CD1c-positive myeloid dendritic cell (primary cell): Measurements from ENCODE around the gene KRTAP2-1.
"Not testable (repeated sequence)": the region's sequence is repeated elsewhere in the genome, so short reads cannot be mapped to it uniquely, and the experiment has no call there.

Experiments
- DNase-seq: peaks from one replicate; pipeline ENCODE4 v3.0.0-alpha.2; 2016; ENCODE audit errors: extremely low spot score

The KRTAP2-1 gene

DNA sequence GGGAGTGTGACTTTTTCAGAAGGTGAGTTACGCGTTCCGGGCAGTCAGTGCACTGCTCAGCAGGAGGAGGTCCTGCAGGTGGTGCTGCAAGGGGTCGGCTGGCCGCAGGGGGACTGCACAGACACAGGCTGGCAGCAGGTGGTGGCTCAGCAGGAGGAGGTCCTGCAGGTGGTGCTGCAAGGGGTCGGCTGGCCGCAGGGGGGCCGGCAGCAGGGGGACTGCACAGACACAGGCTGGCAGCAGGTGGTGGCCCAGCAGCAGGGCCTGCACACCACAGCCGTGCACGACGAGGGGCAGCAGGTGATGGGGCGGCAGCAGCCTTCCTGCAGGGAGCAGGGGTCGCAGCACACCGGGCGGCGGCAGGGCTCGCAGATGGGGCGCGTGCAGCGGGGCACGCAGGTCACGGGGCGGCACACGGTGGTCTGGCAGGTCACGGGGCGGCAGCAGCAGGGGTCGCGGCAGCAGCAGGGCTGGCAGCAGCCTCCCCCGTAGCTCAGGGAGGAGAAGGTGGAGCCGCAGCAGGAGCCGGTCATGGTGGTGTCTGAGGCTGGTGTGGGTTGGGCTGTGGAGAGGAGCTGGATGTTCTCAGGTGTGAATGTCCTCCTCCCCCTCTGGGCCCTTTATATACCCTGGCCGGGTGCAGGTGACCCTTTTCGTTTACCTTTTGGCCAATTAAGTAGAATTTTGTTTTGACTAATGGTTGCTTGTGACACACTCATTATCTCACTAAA lies at the start of gene KRTAP2-1:
Gene KRTAP2-1 (minus strand): TSS at position 582 of the 731 bp plus-strand sequence. CDS start 49 bp downstream, at position 533.
- not testable (repeated sequence) for DNase-seq

- DNase-seq, result no peak
Observed at GRCh38 chr17:41096055-41096454, 48.9 kb upstream of the KRTAP2-1 start.

GRCh38 chr17:41088760-41089352 lies 41.7 kb upstream of the KRTAP2-1 start:
- DNase-seq, result not testable (repeated sequence)

DNA sequence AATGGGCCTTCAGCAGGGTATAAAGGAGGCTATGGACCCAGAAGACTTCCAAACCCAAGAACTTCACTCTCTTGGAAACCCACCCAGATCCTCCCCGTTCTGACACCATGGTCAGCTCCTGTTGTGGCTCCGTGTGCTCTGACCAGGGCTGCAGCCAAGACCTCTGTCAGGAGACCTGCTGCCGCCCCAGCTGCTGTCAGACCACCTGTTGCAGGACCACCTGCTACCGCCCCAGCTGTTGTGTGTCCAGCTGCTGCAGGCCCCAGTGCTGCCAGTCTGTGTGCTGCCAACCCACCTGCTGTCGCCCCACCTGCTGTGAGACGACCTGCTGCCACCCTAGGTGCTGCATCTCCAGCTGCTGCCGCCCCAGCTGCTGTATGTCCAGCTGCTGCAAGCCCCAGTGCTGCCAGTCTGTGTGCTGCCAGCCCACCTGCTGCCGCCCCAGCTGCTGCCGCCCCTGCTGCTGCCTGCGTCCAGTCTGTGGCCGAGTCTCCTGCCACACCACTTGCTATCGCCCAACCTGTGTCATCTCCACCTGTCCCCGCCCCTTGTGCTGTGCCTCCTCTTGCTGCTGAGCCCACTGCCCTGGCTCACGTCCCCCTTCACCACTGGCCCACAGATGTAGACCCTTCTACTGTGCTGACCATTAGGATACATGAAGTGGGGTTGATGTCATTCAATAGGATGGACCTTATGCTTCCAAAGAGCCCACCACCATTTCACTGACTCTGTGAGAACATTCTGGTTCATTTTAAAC lies 37.2 kb upstream of the KRTAP2-1 start, which contains the start of gene KRTAP4-7:
Gene KRTAP4-7 (plus strand): TSS at position 51 of the 757 bp plus-strand sequence. CDS start 57 bp downstream, at position 108.
- not testable (repeated sequence) for DNase-seq

DNA sequence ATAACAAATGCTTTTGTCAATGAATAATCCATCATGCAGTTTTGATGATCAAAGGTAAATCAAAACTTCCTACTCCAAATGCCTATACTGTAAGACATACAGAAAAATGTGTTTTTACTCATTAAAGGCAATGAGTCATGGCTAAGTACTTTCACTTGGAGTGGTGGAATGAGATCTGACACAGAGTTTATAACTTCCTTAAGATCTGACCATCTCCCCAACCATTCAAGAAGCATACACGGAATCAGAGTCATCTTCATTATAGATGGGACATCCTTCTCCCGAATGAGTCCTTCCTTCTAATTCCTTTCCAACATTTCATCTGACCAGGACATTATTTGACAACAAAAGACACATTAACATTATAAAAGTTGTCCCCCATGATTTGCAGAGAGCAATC lies 36.3 kb upstream of the KRTAP2-1 start:
- not testable (repeated sequence) for DNase-seq

DNA sequence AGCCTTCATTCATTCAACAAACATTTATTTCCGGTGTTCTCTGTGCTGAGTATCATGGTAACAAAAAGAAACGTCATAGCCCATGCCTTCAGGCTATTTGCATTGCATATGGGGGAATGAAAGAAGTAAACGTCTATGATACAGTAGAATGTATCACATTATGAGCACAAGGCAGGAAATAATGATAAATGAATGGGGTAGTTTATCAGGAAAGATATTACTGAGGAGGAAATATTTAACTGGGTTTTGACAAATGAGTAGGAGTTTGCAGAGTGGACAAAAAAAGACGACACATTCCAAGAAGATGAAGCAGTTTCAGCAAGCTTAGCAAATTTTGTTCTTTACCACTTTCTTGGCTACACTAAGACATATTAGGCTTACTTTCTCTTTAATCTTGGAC lies 35.5 kb upstream of the KRTAP2-1 start:
- DNase-seq, result no peak

DNA sequence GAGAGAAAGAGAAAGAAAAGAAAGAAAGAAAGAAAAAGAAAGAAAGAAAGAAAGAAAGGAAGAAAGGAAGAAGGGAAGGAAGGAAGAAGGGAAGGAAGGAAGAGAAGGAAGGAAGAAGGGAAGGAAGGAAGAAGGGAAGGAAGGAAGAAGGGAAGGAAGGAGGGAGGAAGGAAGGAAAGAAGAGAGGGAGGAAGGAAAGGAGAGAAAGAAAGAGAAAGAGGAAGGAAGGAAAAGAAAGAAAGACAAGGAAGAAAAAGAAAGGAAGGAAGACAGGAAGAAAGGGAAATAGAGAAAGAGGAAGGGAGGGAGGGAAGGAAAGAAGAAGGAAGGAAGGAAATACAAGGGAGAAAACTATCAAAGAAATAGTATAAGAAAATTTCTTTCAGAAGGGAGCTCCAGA lies 29.7 kb upstream of the KRTAP2-1 start:
- no peak for DNase-seq

- DNase-seq, result no peak
Observed at GRCh38 chr17:41073676-41074075, 26.6 kb upstream of the KRTAP2-1 start.

DNA sequence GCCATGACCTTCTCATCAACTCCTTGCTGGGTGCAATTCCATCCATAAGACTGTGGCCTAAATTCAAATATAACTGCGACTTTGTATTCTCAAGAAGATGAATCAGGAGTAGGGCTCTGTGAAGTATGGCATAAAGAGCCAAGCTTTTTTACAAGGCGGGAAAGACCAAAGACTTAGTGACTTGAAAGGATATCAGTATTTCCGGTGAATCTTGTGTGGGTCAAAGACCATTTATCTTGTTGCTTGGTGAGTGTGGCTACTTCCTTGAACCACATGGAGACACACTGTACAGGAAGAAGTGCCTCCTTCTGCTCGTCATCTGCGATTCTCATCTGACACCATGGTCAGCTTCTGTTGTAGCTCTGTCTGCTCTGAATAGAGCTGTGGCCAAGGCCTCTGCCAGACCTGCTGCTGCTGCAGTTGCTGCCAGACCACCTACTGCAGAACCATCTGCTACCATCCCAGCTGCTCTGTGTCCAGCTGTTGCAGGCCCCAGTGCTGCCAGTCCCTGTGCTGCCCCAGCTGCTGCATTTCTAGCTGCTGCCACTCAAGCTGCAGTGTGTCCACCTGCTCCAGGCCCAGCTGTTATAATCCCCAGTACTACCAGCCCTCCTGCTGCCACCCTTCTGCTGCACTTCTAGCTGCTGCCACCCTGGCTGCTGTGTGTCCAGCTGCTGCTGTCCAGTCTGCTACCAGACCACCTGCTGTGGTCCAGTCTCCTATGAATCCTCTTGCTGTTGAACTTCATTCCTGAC lies 24.7 kb upstream of the KRTAP2-1 start:
- no peak for DNase-seq

DNA sequence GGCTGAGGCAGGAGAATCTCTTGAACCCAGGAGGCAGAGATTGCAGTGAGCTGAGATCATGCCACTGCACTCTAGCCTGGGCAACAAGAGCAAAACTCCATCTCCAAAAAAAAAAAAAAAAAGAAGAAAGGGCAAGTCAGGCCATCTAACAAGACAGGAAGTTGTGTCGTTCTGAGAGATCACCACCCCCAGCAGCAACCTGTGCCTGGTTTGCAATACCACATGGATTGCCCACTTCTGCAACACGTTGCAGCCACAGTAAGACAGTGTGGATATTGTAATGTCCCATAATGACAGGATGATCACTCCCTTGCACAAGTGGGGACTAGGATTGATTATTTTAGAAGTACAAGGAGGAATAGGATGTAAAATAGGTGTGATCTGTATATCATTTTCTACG lies 21.9 kb upstream of the KRTAP2-1 start:
- no peak for DNase-seq

GRCh38 chr17:41067281-41067680 lies 20.2 kb upstream of the KRTAP2-1 start:
- DNase-seq, result no peak

- DNase-seq, result no peak
Observed at GRCh38 chr17:41065829-41066624, 18.9 kb upstream of the KRTAP2-1 start, which contains the start of gene KRTAP2-4. Gene KRTAP2-4 (minus strand): TSS chr17:41065879. CDS start chr17:41065845, 34 bp downstream.

- not testable (repeated sequence) for DNase-seq
Observed at GRCh38 chr17:41065016-41065689, 18.0 kb upstream of the KRTAP2-1 start.

DNA sequence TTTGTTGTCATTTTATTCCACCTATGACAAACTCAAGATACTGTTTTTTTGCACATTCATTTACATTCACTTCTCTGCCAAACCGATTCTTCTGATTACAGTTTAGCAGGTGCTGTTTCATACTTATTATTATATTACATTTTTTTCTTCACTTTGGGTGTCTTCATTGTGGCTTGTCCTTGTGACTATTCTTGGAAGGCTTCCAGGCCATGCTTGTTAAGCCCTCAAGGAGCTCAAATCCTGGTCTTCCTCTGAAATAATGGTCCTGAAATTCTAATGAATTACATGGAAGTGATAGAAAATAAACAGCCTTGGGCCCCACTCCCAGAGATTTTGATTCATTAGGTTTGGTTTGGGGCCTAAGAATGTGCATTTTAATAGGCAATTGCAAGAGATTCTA lies 17.2 kb upstream of the KRTAP2-1 start:
- no peak for DNase-seq

- no peak for DNase-seq
Observed at GRCh38 chr17:41063449-41063848, 16.3 kb upstream of the KRTAP2-1 start.

DNA sequence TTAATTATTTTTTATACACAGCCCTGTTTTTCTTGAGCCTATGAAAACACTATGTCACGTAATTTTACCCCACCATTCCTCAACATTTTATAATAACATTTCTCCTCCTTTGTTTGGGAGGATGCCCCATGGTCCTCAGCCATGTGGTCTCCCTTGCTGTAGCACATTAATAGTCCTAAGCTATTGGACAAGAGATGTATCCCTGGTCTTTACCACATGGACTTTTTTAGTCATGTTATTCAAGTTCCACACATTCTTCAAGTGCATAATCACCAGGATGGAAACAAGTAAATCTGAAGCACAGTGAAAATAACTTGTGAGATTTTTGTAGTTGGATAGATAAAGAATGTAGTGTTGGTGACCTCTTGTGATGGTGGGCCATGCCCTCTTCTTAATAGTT lies 14.8 kb upstream of the KRTAP2-1 start:
- no peak for DNase-seq

- DNase-seq, result no peak
Observed at GRCh38 chr17:41060052-41060604, 13.0 kb upstream of the KRTAP2-1 start, which contains the start of gene KRTAP2-3. Gene KRTAP2-3 (minus strand): TSS chr17:41060114. CDS start chr17:41060050, 64 bp downstream.

DNA sequence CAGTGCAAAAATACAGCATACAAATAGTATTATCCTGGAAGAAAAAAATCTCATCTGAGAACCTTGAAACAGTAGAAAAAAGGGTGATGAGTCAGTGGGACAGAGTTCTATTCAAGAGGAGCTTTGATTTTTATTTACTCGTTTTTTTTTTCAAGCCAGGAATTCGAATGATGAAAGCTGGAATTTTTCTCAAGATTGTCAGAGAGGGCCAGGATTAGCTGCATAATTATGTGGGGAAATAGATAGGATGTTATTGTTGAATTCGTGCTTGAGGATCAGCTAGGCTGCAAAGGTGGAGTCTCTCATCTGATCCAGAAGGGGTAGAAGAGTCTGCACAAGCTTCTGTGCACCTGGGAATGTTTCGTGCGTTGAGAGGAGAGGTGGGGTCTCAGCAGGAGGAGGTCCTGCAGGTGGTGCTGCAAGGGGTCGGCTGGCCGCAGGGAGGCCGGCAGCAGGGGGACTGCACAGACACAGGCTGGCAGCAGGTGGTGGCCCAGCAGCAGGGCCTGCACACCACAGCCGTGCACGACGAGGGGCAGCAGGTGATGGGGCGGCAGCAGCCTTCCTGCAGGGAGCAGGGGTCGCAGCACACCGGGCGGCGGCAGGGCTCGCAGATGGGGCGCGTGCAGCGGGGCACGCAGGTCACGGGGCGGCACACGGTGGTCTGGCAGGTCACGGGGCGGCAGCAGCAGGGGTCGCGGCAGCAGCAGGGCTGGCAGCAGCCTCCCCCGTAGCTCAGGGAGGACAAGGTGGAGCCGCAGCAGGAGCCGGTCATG lies 12.3 kb upstream of the KRTAP2-1 start:
- not testable (repeated sequence) for DNase-seq

GRCh38 chr17:41058741-41059140 lies 11.6 kb upstream of the KRTAP2-1 start:
- no peak for DNase-seq
